ENCODE measurements around the gene DHCR24. TPM values are rescaled to one million over a fixed set of nuclear protein-coding genes. Genes with fewer than 3 reads are reported as not detected.

DHCR24 gene
- total and polyA plus RNA-seq, 2 of the 13 experiments (the other 11 are each of a cell fraction or from before 2014, with no cell fraction given): 374 to 448 TPM

GRCh38 chr1:54919367-54920359, 32.7 kb upstream of the DHCR24 start (continued):
- TF ChIP-seq KIAA2018 (CRISPR knock-in tag; IDR thresholded peaks at IDR 0.05; ENCODE audit: borderline replicate concordance) (no peak), SMYD3 (CRISPR knock-in tag; IDR thresholded peaks at IDR 0.05) (0 out of 2 replicates have a peak, but pooled peaks have one; percentile 23), ZNF468 (CRISPR knock-in tag; IDR thresholded peaks at IDR 0.05) (no peak), KAT8 (CRISPR knock-in tag; IDR thresholded peaks at IDR 0.05) (no peak), ZNF138 (CRISPR knock-in tag; IDR thresholded peaks at IDR 0.05; ENCODE audit: low read depth) (no peak), ETV6 (CRISPR knock-in tag; conservative IDR thresholded peaks at IDR 0.05) (no peak), ZNF770 (CRISPR knock-in tag; IDR thresholded peaks at IDR 0.05) (no peak), ZNF30 (CRISPR knock-in tag; IDR thresholded peaks at IDR 0.05) (no peak), PCBP1 (IDR thresholded peaks at IDR 0.05; ENCODE audit: borderline replicate concordance, low read depth, low read length) (no peak), SP140L (CRISPR knock-in tag; IDR thresholded peaks at IDR 0.05; ENCODE audit: borderline replicate concordance) (no peak), ZSCAN9 (CRISPR knock-in tag; IDR thresholded peaks at IDR 0.05; ENCODE audit: borderline replicate concordance) (peak; percentile 31; the same call in 1 of the 2 replicates), KAT7 (CRISPR knock-in tag; IDR thresholded peaks at IDR 0.05; ENCODE audit: borderline replicate concordance) (0 out of 2 replicates have a peak, but pooled peaks have one; percentile 30), HMGXB4 (CRISPR knock-in tag; IDR thresholded peaks at IDR 0.05; ENCODE audit: borderline replicate concordance in 1 of 2, low read depth in 1 of 2) (0 out of 4 replicates have a peak, but pooled peaks of 1 of the 2 experiments have one; percentile 18), HNF4A (CRISPR knock-in tag; IDR thresholded peaks at IDR 0.05) (peak; percentile 90), ZMYM3 (CRISPR knock-in tag; IDR thresholded peaks at IDR 0.05) (peak; percentile 89), JUN (CRISPR knock-in tag; IDR thresholded peaks at IDR 0.05) (no peak)

Measured in HepG2 (cell line).